Measurements from ENCODE around the gene RPL10A. TPM values are rescaled to one million over a fixed set of nuclear protein-coding genes. Genes with fewer than 3 reads are reported as not detected.
A peak's percentile ranks its signal among the peaks of the same experiment; 100 is the strongest.
"Not testable (repeated sequence)": the region's sequence is repeated elsewhere in the genome, so short reads cannot be mapped to it uniquely, and the experiment has no call there.

The RPL10A gene
- total RNA-seq, 4 donors from 2014 or later: 323 to 991 (median 649) TPM

DNA sequence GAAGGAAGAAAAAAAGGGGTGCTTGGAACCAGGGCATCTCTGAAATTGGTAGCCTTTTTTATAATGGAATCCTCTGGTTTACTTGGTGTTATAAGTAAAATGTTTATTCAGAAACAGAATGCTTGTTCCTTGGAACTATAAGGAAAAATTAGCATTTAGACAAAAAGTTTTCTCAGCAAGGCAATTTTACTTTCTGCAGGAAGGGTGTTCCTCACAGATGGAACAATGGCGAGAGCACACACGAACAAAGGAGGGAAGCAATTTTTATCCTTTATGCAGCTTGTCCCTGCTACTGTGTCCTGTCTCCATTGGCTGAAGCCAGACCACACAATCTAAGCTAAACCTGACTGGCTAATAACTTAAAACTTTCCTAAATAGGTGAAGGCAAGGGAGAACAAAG is 38.7 kb upstream of the RPL10A start:
- intact Hi-C loops (cut with DNase I; ENCODE audit: low total_unique reads) (no loop called here), in situ Hi-C loops (cut with MboI; ENCODE audit: low pct_ligation_motif_present in 1 of 4, low pct_unique_long_range_greater_than_20kb in 1 of 4, low sequenced_read_pairs in 3 of 4) (loop anchor here in 1 of 4 donors (25.0 kb wide), 1 partner anchor 117 kb away; no protein-coding TSS in a partner anchor)
- Histone ChIP-seq H3K4me1 (peaks cover 0 to 20% (median 10%) of the 10 kb centered on the region in 4 donors), H3K27ac (no peak overlapping the region), H3K36me3 (peaks cover 0 to 11% (median 2%) of the 10 kb centered on the region in 4 donors), H3K27me3 (no peaks in the 10 kb centered on the region), H3K9me3 (peaks cover 3 to 6% of the 10 kb centered on the region in 2 donors), H3K4me3 (no peak overlapping the region)
- DNase-seq: no peak
- no peak for TF ChIP-seq POLR2A (IDR thresholded peaks at IDR 0.05)
- TF ChIP-seq, protein P1, sequence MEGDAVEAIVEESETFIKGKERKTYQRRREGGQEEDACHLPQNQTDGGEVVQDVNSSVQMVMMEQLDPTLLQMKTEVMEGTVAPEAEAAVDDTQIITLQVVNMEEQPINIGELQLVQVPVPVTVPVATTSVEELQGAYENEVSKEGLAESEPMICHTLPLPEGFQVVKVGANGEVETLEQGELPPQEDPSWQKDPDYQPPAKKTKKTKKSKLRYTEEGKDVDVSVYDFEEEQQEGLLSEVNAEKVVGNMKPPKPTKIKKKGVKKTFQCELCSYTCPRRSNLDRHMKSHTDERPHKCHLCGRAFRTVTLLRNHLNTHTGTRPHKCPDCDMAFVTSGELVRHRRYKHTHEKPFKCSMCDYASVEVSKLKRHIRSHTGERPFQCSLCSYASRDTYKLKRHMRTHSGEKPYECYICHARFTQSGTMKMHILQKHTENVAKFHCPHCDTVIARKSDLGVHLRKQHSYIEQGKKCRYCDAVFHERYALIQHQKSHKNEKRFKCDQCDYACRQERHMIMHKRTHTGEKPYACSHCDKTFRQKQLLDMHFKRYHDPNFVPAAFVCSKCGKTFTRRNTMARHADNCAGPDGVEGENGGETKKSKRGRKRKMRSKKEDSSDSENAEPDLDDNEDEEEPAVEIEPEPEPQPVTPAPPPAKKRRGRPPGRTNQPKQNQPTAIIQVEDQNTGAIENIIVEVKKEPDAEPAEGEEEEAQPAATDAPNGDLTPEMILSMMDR (IDR thresholded peaks at IDR 0.05): no peak
- no peak for TF ChIP-seq EP300 (IDR thresholded peaks at IDR 0.05; ENCODE audit: low read depth)
- TF ChIP-seq POLR2AphosphoS5 (IDR thresholded peaks at IDR 0.05): no peak
- WGBS, 2 donors (ENCODE audit: low coverage in 1 of 2): 90 to 100% methylated on average over 2 of the region's 2 CpGs

DNA sequence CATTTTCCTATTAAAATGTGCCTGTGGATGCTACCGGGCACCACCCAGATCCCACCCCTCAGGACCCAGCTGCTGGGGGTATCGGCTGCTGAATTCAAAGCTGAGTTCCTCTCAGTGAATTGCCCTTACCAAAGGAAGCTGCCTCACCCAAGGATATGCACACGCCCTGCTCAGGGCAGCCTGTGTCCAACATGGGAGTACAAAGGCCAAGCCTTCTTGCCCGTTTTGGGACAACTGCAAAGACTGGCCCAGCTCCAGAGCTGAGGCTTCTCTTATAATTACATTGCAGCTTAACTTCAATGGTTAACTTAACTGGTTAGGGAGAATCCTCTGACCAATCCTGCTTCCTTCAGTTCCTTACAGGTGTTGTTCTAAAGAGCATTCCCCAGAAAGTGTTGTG is 35.9 kb upstream of the RPL10A start:
- TF ChIP-seq POLR2AphosphoS5 (IDR thresholded peaks at IDR 0.05): peak in 1 of 3 donors; percentile 13
- TF ChIP-seq, protein P1 (IDR thresholded peaks at IDR 0.05): no peak
- peak; percentile 73 for DNase-seq
- 51 to 65% methylated on average over 3 to 4 of the region's 4 CpGs for WGBS, 2 donors (ENCODE audit: low coverage in 1 of 2)
- Histone ChIP-seq H3K36me3 (peaks cover 0 to 2% (median 0%) of the 10 kb centered on the region in 4 donors), H3K4me1 (peaks cover 8 to 42% (median 26%) of the 10 kb centered on the region in 4 donors), H3K9me3 (peaks cover 3 to 6% of the 10 kb centered on the region in 2 donors), H3K27me3 (no peaks in the 10 kb centered on the region), H3K27ac (peak overlapping the region; percentile 48 to 63 (median 54)), H3K4me3 (no peak overlapping the region)
- intact Hi-C loops (cut with DNase I; ENCODE audit: low total_unique reads) (no loop called here), in situ Hi-C loops (cut with MboI; ENCODE audit: low pct_ligation_motif_present in 1 of 4, low pct_unique_long_range_greater_than_20kb in 1 of 4, low sequenced_read_pairs in 3 of 4) (loop anchor here in 1 of 4 donors (25.0 kb wide), 1 partner anchor 120 kb away; no protein-coding TSS in a partner anchor)

DNA sequence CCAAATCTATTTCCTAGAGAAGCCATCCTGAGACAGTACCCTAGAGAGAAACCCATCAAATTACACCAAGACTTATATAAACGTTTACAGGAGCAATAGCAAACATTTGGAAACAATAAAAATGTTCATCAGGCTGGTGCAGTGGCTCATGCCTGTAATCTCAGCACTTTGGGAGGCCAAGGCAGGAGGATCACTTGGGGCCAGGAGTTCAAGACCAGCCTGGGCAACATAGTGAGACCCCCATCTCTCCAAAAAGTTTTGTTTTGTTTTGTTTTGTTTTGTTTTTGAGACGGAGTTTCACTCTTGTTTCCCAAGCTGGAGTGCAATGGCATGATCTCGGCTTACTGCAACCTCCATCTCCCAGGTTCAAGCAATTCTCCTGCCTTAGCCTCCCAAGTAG is 35.5 kb upstream of the RPL10A start:
- DNase-seq; intact Hi-C loops (cut with DNase I; ENCODE audit: low total_unique reads); H3K4me3 ChIP-seq; H3K27me3 ChIP-seq; H3K36me3 ChIP-seq; H3K9me3 ChIP-seq: not testable (repeated sequence)
- WGBS, 2 donors (ENCODE audit: low coverage in 1 of 2): 59 to 87% methylated on average over 2 to 3 of the region's 3 CpGs
- in situ Hi-C loops (cut with MboI; ENCODE audit: low pct_ligation_motif_present in 1 of 4, low pct_unique_long_range_greater_than_20kb in 1 of 4, low sequenced_read_pairs in 3 of 4): loop anchor here in 1 of 4 donors (25.0 kb wide), 1 partner anchor 120 kb away; no protein-coding TSS in a partner anchor
- Histone ChIP-seq H3K27ac (peak overlapping the region; percentile 48 to 63 (median 54)), H3K4me1 (peaks cover 8 to 42% (median 26%) of the 10 kb centered on the region in 4 donors)

- Histone ChIP-seq H3K36me3 (no peaks in the 10 kb centered on the region), H3K4me1 (peaks cover 8 to 47% (median 26%) of the 10 kb centered on the region in 4 donors), H3K27me3 (no peaks in the 10 kb centered on the region), H3K4me3 (no peak overlapping the region), H3K27ac (peak overlapping the region in 3 of 4 donors; percentile 6 to 53 (median 21)), H3K9me3 (no peaks in the 10 kb centered on the region)
- in situ Hi-C loops (cut with MboI; ENCODE audit: low pct_ligation_motif_present in 1 of 4, low pct_unique_long_range_greater_than_20kb in 1 of 4, low sequenced_read_pairs in 3 of 4) (loop anchor here in 1 of 4 donors (25.0 kb wide), 1 partner anchor 123 kb away; no protein-coding TSS in a partner anchor), intact Hi-C loops (cut with DNase I; ENCODE audit: low total_unique reads) (no loop called here)
- DNase-seq: peak; percentile 90
- WGBS, 2 donors (ENCODE audit: low coverage in 1 of 2): 48 to 61% methylated on average over 4 to 16 of the region's 16 CpGs
- TF ChIP-seq POLR2AphosphoS5 (IDR thresholded peaks at IDR 0.05): peak in 1 of 3 donors; percentile 64
- no peak for TF ChIP-seq EP300 (IDR thresholded peaks at IDR 0.05; ENCODE audit: low read depth)
Observed at GRCh38 chr6:35435074-35435837, 32.9 kb upstream of the RPL10A start.

- intact Hi-C loops (cut with DNase I; ENCODE audit: low total_unique reads) (no loop called here), in situ Hi-C loops (cut with MboI; ENCODE audit: low pct_ligation_motif_present in 1 of 4, low pct_unique_long_range_greater_than_20kb in 1 of 4, low sequenced_read_pairs in 3 of 4) (loop anchor here in 1 of 4 donors (25.0 kb wide), 1 partner anchor 124 kb away; no protein-coding TSS in a partner anchor)
- Histone ChIP-seq H3K4me1 (peaks cover 8 to 47% (median 26%) of the 10 kb centered on the region in 4 donors), H3K27ac (peak overlapping the region in 1 of 4 donors; percentile 6), H3K27me3 (no peaks in the 10 kb centered on the region), H3K9me3 (no peaks in the 10 kb centered on the region), H3K36me3 (no peaks in the 10 kb centered on the region), H3K4me3 (no peak overlapping the region)
- whole genome bisulfite sequencing, 2 donors (ENCODE audit: low coverage in 1 of 2): 48 to 74% methylated on average over 2 to 8 of the region's 8 CpGs
- TF ChIP-seq POLR2A (IDR thresholded peaks at IDR 0.05) (no peak), POLR2AphosphoS5 (IDR thresholded peaks at IDR 0.05) (no peak), EP300 (IDR thresholded peaks at IDR 0.05; ENCODE audit: low read depth) (no peak)
- TF ChIP-seq, protein P1 (IDR thresholded peaks at IDR 0.05): no peak
- DNase-seq: no peak
Observed at GRCh38 chr6:35436071-35436857, 31.9 kb upstream of the RPL10A start.

DNA sequence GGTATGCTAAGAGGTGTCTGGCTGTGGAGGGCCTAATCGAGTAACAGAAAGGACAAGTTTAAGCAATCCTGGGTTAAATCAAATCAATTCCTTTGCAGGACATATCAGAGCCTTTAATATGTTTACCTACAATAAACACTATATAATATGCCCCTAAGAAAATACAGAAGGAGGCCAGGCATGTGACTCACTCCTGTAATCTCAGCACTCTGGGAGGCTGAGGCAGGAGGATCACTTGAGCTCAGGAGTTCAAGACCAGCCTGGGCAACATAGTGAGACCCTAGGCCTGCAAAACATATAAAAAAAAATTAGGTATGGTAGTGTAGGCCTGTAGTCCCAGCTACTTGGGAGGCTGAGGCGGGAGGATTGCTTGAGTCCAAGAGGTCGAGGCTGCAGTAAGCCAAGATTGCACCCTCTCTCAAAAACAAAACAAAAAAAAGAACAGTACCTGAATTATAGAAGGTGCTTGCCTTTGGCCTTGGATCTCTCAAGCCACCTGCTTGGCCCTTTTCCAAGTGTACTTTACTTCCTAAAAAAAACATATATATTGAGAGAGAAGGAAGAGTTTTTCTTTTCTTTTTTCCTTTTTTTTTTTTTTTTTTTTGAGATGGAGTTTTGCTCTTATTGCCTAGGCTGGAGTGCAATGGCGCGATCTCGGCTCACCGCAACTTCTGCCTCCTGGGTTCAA is 29.7 kb upstream of the RPL10A start:
- DNase-seq; H3K27ac ChIP-seq; H3K4me3 ChIP-seq; H3K36me3 ChIP-seq; H3K9me3 ChIP-seq; H3K27me3 ChIP-seq; intact Hi-C loops (cut with DNase I; ENCODE audit: low total_unique reads): not testable (repeated sequence)
- 65 to 83% methylated on average over 2 to 7 of the region's 7 CpGs for WGBS, 2 donors (ENCODE audit: low coverage in 1 of 2)
- peaks cover 8 to 32% (median 20%) of the 10 kb centered on the region in 4 donors for H3K4me1 ChIP-seq
- in situ Hi-C loops (cut with MboI; ENCODE audit: low pct_ligation_motif_present in 1 of 4, low pct_unique_long_range_greater_than_20kb in 1 of 4, low sequenced_read_pairs in 3 of 4): loop anchor here in 1 of 4 donors (25.0 kb wide), 1 partner anchor 126 kb away; no protein-coding TSS in a partner anchor

Data from transverse colon (tissue), 4 donors.